ENCODE data around the gene TAGLN3.
A peak's percentile ranks its signal among the peaks of the same experiment; 100 is the strongest.

TAGLN3 gene

DNA sequence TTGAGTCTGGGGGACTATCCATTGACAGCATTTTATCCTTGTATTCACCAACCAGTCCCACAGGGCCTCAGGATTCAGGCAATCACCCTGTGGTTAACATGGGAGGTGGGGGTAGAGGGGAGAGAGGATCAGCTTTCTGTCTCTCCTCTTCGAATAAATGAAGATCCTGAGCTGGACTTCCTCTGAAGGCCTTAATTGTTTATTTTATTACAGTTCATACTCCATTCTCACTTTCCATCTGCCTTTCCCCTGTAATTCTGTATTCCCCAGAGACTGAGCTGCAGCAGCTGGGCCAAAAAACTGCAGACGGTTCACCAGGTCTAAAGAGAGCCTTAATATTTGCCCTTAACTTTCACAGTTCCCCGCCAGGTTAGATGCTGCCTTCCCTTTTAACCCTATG, 11.9 kb downstream of the TAGLN3 start:
- H3K27ac ChIP-seq (ENCODE audit: extremely low read depth, low read depth, low read length), result no peak overlapping the region
- H3K36me3 ChIP-seq (ENCODE audit: control insufficient read depth in 2 of 2, insufficient read depth in 1 of 2, low read length in 2 of 2), result no peaks in the 10 kb centered on the region
- H3K4me3 ChIP-seq (ENCODE audit: low read depth, low read length), result no peak overlapping the region
- TF ChIP-seq ZNF362 (tag by site-specific recombination; IDR thresholded peaks at IDR 0.05), result no peak
- no peak for TF ChIP-seq KLF10 (tag by site-specific recombination; IDR thresholded peaks at IDR 0.05)
- no peak for TF ChIP-seq ZNF16 (tag by site-specific recombination; IDR thresholded peaks at IDR 0.05; ENCODE audit: low read depth)
- TF ChIP-seq YY2 (tag by site-specific recombination; IDR thresholded peaks at IDR 0.05), result no peak
- TF ChIP-seq ZSCAN23 (tag by site-specific recombination; IDR thresholded peaks at IDR 0.05), result no peak
- no peak for TF ChIP-seq WT1 (tag by site-specific recombination; IDR thresholded peaks at IDR 0.05)
- TF ChIP-seq, protein P1, sequence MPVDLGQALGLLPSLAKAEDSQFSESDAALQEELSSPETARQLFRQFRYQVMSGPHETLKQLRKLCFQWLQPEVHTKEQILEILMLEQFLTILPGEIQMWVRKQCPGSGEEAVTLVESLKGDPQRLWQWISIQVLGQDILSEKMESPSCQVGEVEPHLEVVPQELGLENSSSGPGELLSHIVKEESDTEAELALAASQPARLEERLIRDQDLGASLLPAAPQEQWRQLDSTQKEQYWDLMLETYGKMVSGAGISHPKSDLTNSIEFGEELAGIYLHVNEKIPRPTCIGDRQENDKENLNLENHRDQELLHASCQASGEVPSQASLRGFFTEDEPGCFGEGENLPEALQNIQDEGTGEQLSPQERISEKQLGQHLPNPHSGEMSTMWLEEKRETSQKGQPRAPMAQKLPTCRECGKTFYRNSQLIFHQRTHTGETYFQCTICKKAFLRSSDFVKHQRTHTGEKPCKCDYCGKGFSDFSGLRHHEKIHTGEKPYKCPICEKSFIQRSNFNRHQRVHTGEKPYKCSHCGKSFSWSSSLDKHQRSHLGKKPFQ (tag by site-specific recombination; IDR thresholded peaks at IDR 0.05), result 0 out of 2 replicates have a peak, but pooled peaks have one; percentile 17
- TF ChIP-seq ZNF132 (tag by site-specific recombination; IDR thresholded peaks at IDR 0.05; ENCODE audit: borderline replicate concordance), result no peak
- TF ChIP-seq ZNF223 (tag by site-specific recombination; IDR thresholded peaks at IDR 0.05), result no peak
- CTCF ChIA-PET, result interaction anchor here (0.7 to 1.3 kb wide), 2 partner anchors 22 to 1123 kb away, joined by 3 to 5 read pairs; no protein-coding TSS in a partner anchor
- H3K4me1 ChIP-seq (ENCODE audit: control insufficient read depth, insufficient read depth, low read length), result no peaks in the 10 kb centered on the region
- POLR2A ChIA-PET, result no interaction called here
- no peaks in the 10 kb centered on the region for H3K9me3 ChIP-seq (ENCODE audit: control insufficient read depth, insufficient read depth, low read depth, low read length)

GRCh38 chr3:112011376-112011940, 12.7 kb downstream of the TAGLN3 start:
- POLR2A ChIA-PET, result no interaction called here
- CTCF ChIA-PET, result interaction anchor here (0.5 to 4.2 kb wide), 5 partner anchors 7 to 980 kb away, joined by 3 to 35 read pairs (median 28); no protein-coding TSS in a partner anchor
- Histone ChIP-seq H3K4me3 (ENCODE audit: low read depth, low read length) (no peak overlapping the region), H3K9me3 (ENCODE audit: control insufficient read depth, insufficient read depth, low read depth, low read length) (no peaks in the 10 kb centered on the region), H3K27ac (ENCODE audit: extremely low read depth, low read depth, low read length) (no peak overlapping the region), H3K36me3 (ENCODE audit: control insufficient read depth in 2 of 2, insufficient read depth in 1 of 2, low read length in 2 of 2) (no peaks in the 10 kb centered on the region), H3K4me1 (ENCODE audit: control insufficient read depth, insufficient read depth, low read length) (no peaks in the 10 kb centered on the region)
- no peak for TF ChIP-seq ZNF138 (tag by site-specific recombination; IDR thresholded peaks at IDR 0.05; ENCODE audit: borderline replicate concordance)
- TF ChIP-seq BCL11B (tag by site-specific recombination; IDR thresholded peaks at IDR 0.05; ENCODE audit: low read depth), result no peak
- TF ChIP-seq ZNF549 (tag by site-specific recombination; IDR thresholded peaks at IDR 0.05), result no peak
- TF ChIP-seq ZNF404 (tag by site-specific recombination; IDR thresholded peaks at IDR 0.05), result no peak
- TF ChIP-seq, protein P2, sequence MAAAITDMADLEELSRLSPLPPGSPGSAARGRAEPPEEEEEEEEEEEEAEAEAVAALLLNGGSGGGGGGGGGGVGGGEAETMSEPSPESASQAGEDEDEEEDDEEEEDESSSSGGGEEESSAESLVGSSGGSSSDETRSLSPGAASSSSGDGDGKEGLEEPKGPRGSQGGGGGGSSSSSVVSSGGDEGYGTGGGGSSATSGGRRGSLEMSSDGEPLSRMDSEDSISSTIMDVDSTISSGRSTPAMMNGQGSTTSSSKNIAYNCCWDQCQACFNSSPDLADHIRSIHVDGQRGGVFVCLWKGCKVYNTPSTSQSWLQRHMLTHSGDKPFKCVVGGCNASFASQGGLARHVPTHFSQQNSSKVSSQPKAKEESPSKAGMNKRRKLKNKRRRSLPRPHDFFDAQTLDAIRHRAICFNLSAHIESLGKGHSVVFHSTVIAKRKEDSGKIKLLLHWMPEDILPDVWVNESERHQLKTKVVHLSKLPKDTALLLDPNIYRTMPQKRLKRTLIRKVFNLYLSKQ (tag by site-specific recombination; IDR thresholded peaks at IDR 0.05; ENCODE audit: borderline replicate concordance), result no peak
- no peak for TF ChIP-seq ZNF510 (tag by site-specific recombination; IDR thresholded peaks at IDR 0.05; ENCODE audit: insufficient replicate concordance)
- TF ChIP-seq SCRT1 (tag by site-specific recombination; IDR thresholded peaks at IDR 0.05; ENCODE audit: borderline replicate concordance), result no peak
- TF ChIP-seq, protein P3, sequence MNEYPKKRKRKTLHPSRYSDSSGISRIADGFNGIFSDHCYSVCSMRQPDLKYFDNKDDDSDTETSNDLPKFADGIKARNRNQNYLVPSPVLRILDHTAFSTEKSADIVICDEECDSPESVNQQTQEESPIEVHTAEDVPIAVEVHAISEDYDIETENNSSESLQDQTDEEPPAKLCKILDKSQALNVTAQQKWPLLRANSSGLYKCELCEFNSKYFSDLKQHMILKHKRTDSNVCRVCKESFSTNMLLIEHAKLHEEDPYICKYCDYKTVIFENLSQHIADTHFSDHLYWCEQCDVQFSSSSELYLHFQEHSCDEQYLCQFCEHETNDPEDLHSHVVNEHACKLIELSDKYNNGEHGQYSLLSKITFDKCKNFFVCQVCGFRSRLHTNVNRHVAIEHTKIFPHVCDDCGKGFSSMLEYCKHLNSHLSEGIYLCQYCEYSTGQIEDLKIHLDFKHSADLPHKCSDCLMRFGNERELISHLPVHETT (tag by site-specific recombination; IDR thresholded peaks at IDR 0.05), result no peak
- no peak for TF ChIP-seq ZBTB26 (tag by site-specific recombination; optimal IDR thresholded peaks at IDR 0.05)
- no peak for TF ChIP-seq REPIN1 (tag by site-specific recombination; IDR thresholded peaks at IDR 0.05; ENCODE audit: low read depth)
- TF ChIP-seq BCL6B (tag by site-specific recombination; IDR thresholded peaks at IDR 0.05), result no peak
- TF ChIP-seq ZNF629 (tag by site-specific recombination; IDR thresholded peaks at IDR 0.05), result no peak
- TF ChIP-seq, protein P4, sequence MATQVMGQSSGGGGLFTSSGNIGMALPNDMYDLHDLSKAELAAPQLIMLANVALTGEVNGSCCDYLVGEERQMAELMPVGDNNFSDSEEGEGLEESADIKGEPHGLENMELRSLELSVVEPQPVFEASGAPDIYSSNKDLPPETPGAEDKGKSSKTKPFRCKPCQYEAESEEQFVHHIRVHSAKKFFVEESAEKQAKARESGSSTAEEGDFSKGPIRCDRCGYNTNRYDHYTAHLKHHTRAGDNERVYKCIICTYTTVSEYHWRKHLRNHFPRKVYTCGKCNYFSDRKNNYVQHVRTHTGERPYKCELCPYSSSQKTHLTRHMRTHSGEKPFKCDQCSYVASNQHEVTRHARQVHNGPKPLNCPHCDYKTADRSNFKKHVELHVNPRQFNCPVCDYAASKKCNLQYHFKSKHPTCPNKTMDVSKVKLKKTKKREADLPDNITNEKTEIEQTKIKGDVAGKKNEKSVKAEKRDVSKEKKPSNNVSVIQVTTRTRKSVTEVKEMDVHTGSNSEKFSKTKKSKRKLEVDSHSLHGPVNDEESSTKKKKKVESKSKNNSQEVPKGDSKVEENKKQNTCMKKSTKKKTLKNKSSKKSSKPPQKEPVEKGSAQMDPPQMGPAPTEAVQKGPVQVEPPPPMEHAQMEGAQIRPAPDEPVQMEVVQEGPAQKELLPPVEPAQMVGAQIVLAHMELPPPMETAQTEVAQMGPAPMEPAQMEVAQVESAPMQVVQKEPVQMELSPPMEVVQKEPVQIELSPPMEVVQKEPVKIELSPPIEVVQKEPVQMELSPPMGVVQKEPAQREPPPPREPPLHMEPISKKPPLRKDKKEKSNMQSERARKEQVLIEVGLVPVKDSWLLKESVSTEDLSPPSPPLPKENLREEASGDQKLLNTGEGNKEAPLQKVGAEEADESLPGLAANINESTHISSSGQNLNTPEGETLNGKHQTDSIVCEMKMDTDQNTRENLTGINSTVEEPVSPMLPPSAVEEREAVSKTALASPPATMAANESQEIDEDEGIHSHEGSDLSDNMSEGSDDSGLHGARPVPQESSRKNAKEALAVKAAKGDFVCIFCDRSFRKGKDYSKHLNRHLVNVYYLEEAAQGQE (tag by site-specific recombination; IDR thresholded peaks at IDR 0.05), result no peak
- no peak for TF ChIP-seq ZNF341 (tag by site-specific recombination; IDR thresholded peaks at IDR 0.05; ENCODE audit: low read depth)
